GM21529 (cell line): Measurements from ENCODE around the gene RAB17.
"Not testable (repeated sequence)": the region's sequence is repeated elsewhere in the genome, so short reads cannot be mapped to it uniquely, and the experiment has no call there.

Experiments used
- ATAC-seq: cut with Tn5 transposase; IDR thresholded peaks from one replicate; pipeline ENCODE4 v1.9.1; 2021; ENCODE audit not compliant: unreplicated experiment

The RAB17 gene

GRCh38 chr2:237600205-237600846 is 9.8 kb upstream of the RAB17 start:
- ATAC-seq, result no peak

GRCh38 chr2:237599465-237600110 is 9.1 kb upstream of the RAB17 start:
- ATAC-seq, result no peak

GRCh38 chr2:237598468-237599208 is 8.1 kb upstream of the RAB17 start:
- ATAC-seq, result no peak

GRCh38 chr2:237597196-237598145 is 6.9 kb upstream of the RAB17 start:
- ATAC-seq, result no peak

- ATAC-seq, result no peak
Measured at GRCh38 chr2:237596520-237597195, 6.1 kb upstream of the RAB17 start.

GRCh38 chr2:237595829-237596519 is 5.4 kb upstream of the RAB17 start:
- ATAC-seq, result not testable (repeated sequence)

- no peak for ATAC-seq
Measured at GRCh38 chr2:237594514-237594871, 4.0 kb upstream of the RAB17 start.

GRCh38 chr2:237593596-237594320 is 3.2 kb upstream of the RAB17 start:
- ATAC-seq, result no peak

- no peak for ATAC-seq
Measured at GRCh38 chr2:237593036-237593435, 2.5 kb upstream of the RAB17 start.

GRCh38 chr2:237592425-237592980 is 2.0 kb upstream of the RAB17 start:
- ATAC-seq, result no peak

GRCh38 chr2:237591141-237591881 is 777 bp upstream of the RAB17 start:
- ATAC-seq, result no peak

- no peak for ATAC-seq
Measured at GRCh38 chr2:237588044-237588696, 2.4 kb downstream of the RAB17 start.

- no peak for ATAC-seq
Measured at GRCh38 chr2:237585590-237586221, 4.8 kb downstream of the RAB17 start.

GRCh38 chr2:237583385-237584295 is 6.9 kb downstream of the RAB17 start:
- no peak for ATAC-seq

- peak; percentile 69 for ATAC-seq
Measured at GRCh38 chr2:237581751-237582746, 8.5 kb downstream of the RAB17 start.
